Tibial nerve (tissue), 3 donors: ENCODE data around the gene OR2J3.

Experiments
- CTCF ChIP-seq, 5 experiments: fragments of 200-600 bp in 3 of 5; fragments of 450-650 bp in 2 of 5; sonication (generic) in 3 of 5; IDR thresholded peaks; one replicate each; pipeline ENCODE4 v1.5.1; 2016 to 2019; ENCODE audit warnings: antibody characterized with exemption in 5 of 5, mild to moderate bottlenecking in 3 of 5, moderate library complexity in 2 of 5
- POLR2A ChIP-seq, 2 donors: fragments of 450-650 bp; IDR thresholded peaks; one replicate each; pipeline ENCODE4 v1.6.1; 2017; ENCODE audit warnings: antibody characterized with exemption in 2 of 2, mild to moderate bottlenecking in 2 of 2, moderate library complexity in 2 of 2

- TF ChIP-seq CTCF (IDR thresholded peaks at IDR 0.05) (no peak), POLR2A (IDR thresholded peaks at IDR 0.05) (no peak)
These were observed 25.4 kb upstream of the OR2J3 start for GRCh38 chr6:29082457-29082856.
